ENCODE results near the gene ELK1. TPM values are rescaled to one million over a fixed set of nuclear protein-coding genes. Genes with fewer than 3 reads are reported as not detected.
"Not testable (repeated sequence)": the region's sequence is repeated elsewhere in the genome, so short reads cannot be mapped to it uniquely, and the experiment has no call there.

Gene ELK1
- total and polyA plus RNA-seq, 12 donors: 6.9 to 34.1 (median 24.8) TPM

DNA sequence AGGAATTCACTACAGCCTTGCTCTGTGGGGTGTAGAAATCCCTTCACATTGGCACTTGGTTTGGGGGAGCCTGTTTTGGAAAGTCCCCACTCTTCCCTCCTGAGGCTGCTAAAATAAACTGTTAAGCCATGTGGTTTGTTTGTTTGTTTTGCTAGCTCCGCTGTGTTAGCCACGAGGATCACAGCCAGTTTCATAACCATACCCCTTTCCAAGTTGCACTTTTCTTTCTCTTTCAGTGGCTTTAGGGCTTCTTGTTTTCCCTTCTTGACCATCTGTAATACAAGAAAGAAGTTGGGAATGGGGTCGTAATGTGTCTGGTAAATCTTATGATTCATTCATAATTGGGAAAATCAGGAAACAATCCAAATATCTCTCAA lies 33.5 kb upstream of the ELK1 start:
- Histone ChIP-seq H3K27me3 (peaks cover 0 to 25% (median 0%) of the 10 kb centered on the region in 7 donors), H3K27ac (no peak overlapping the region), H3K36me3 (no peaks in the 10 kb centered on the region), H3K4me3 (no peak overlapping the region), H3K4me1 (no peaks in the 10 kb centered on the region), H3K9me3 (no peaks in the 10 kb centered on the region)
- TF ChIP-seq, protein P1, sequence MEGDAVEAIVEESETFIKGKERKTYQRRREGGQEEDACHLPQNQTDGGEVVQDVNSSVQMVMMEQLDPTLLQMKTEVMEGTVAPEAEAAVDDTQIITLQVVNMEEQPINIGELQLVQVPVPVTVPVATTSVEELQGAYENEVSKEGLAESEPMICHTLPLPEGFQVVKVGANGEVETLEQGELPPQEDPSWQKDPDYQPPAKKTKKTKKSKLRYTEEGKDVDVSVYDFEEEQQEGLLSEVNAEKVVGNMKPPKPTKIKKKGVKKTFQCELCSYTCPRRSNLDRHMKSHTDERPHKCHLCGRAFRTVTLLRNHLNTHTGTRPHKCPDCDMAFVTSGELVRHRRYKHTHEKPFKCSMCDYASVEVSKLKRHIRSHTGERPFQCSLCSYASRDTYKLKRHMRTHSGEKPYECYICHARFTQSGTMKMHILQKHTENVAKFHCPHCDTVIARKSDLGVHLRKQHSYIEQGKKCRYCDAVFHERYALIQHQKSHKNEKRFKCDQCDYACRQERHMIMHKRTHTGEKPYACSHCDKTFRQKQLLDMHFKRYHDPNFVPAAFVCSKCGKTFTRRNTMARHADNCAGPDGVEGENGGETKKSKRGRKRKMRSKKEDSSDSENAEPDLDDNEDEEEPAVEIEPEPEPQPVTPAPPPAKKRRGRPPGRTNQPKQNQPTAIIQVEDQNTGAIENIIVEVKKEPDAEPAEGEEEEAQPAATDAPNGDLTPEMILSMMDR (IDR thresholded peaks at IDR 0.05): no peak
- intact Hi-C loops (cut with DNase I): loop anchor here in 3 of 10 donors (10.0 kb wide), 2 partner anchors 61 to 81 kb away; no protein-coding TSS in a partner anchor
- 52 to 60% methylated on average over 3 of the region's 3 CpGs for WGBS, 2 donors
- DNase-seq (no peak), ATAC-seq (no peak)

GRCh38 chrX:47683184-47683828 lies 32.9 kb upstream of the ELK1 start:
- Histone ChIP-seq H3K27me3 (peaks cover 0 to 24% (median 0%) of the 10 kb centered on the region in 7 donors), H3K27ac (no peak overlapping the region), H3K4me3 (no peak overlapping the region), H3K4me1 (no peaks in the 10 kb centered on the region), H3K36me3 (no peaks in the 10 kb centered on the region), H3K9me3 (no peaks in the 10 kb centered on the region)
- intact Hi-C loops (cut with DNase I): loop anchor here in 3 of 10 donors (10.0 kb wide), 2 partner anchors 61 to 81 kb away; no protein-coding TSS in a partner anchor
- TF ChIP-seq, protein P1 (IDR thresholded peaks at IDR 0.05): no peak
- 87 to 88% methylated on average over 13 to 14 of the region's 14 CpGs for WGBS, 2 donors
- DNase-seq (no peak), ATAC-seq (no peak)

GRCh38 chrX:47675959-47676859 lies 25.8 kb upstream of the ELK1 start:
- H3K9me3 ChIP-seq; H3K4me3 ChIP-seq; H3K36me3 ChIP-seq; H3K27me3 ChIP-seq; H3K4me1 ChIP-seq; H3K27ac ChIP-seq; ATAC-seq; DNase-seq; intact Hi-C loops (cut with DNase I): not testable (repeated sequence)
- WGBS, 2 donors: 72 to 76% methylated on average over 7 of the region's 7 CpGs

DNA sequence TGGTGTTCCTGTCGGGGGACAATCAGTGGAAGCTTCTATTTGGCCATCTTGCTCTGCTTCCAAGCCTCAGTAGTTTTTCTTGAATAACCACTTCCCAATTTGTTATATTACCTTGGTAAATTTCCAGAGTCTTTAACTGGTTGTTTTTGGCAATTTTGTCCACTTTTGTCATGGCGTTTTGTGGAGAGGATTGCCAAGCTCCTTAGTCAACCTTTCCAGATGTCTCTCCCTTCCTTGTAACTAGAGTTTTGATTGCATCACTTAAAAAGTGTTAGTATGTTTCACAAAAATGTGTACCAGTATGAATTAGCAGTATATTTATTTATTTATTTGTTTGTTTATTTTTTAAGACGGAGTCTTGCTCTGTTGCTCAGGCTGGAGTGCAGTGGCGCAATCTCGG lies 24.4 kb upstream of the ELK1 start:
- peaks cover 0 to 13% (median 0%) of the 10 kb centered on the region in 11 donors for H3K9me3 ChIP-seq
- TF ChIP-seq, protein P1 (IDR thresholded peaks at IDR 0.05): no peak
- no peak for DNase-seq

DNA sequence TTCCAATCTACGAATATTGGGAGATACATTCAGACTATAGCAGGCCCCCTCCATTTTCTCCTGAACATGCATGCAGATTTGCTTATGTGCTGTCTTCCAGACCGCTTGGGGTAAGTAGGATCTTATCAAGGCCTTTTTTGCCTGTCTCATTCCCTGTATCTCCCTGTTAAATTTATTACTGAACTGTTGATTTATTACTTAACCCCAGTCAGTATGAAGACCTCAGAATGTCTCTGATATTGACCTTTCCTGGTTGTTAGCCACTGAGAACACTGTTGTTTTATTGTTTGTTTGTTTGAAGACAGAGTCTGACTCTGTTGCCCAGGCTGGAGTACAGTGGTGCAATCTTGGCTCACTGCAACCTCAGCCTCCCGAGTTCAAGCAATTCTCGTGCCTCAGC lies 15.4 kb upstream of the ELK1 start:
- not testable (repeated sequence) for H3K36me3 ChIP-seq
- 92 to 95% methylated on average over 4 of the region's 4 CpGs for WGBS, 2 donors

More for the DNA sequence above, 24.4 kb upstream of the ELK1 start:
- H3K27ac ChIP-seq: no peak overlapping the region
- intact Hi-C loops (cut with DNase I): loop anchor here in 1 of 10 donors (5.0 kb wide), 1 partner anchor 158 kb away; no protein-coding TSS in a partner anchor
- ATAC-seq: no peak
- no peaks in the 10 kb centered on the region for H3K36me3 ChIP-seq
- 87 to 89% methylated on average over 5 of the region's 5 CpGs for WGBS, 2 donors
- no peaks in the 10 kb centered on the region for H3K4me1 ChIP-seq
- no peak overlapping the region for H3K4me3 ChIP-seq
- peaks cover 0 to 5% (median 0%) of the 10 kb centered on the region in 7 donors for H3K27me3 ChIP-seq

More for the DNA sequence above, 15.4 kb upstream of the ELK1 start:
- H3K9me3 ChIP-seq; DNase-seq; intact Hi-C loops (cut with DNase I); H3K4me3 ChIP-seq; ATAC-seq; H3K27ac ChIP-seq; H3K27me3 ChIP-seq; H3K4me1 ChIP-seq: not testable (repeated sequence)

All from heart right ventricle (tissue), 16 donors.